Measurements from ENCODE around the gene LMO1.

LMO1 gene

DNA sequence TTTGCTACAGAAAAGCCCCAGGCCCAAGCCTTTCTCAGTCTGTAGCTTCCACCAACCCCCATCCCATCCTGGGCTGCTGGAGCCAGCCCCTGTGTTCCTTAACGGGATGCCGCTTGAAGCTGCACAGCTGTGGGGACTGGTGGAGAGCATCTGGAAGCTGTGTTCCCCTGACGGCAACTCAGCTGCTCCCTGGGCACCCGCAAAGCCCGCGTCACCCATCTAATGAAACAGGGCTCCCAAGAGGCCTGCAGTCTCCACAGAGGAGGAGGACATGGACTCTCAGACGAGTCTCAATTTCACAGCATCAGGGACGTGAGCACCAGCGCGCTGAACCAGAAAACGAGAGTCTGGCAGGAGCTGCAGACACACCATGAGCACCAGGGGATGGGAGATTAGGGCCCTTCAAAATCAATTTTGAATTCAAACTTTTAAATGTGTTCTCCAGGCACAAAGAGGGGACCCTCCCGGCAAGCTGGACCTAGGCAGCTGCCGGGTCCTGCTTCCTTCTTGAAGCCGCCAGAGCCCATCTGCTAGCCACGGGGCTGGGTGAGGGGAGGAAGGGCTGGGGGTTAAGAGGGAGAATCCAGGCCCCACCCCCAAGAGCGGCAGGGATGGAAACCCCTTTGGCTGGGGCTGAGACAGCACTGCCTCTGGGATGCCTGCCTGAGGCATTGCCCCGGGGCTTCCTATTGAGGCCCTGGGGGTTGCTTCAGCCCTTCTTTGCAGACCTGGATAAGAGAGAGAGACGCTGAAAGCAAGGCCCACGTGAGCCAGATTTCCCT is 21.0 kb downstream of the LMO1 start:
- DNase-seq = no peak

DNA sequence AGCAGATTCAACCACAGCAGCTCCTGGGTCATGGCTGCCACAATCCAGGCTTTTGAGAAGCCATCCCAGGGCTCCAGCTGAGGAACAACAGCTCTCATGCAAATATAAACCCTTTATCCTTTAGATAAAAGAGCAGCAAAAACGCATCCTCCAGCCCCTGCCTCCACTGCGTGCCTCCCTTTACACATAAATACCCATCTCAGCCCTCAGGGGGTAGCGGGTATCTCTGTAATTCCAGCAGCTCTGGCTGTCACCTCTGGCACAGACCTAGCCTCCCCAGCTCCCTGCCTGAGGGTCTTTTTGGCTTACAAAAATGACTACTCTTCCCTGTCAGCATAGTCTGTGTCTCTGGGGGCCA is 21.6 kb downstream of the LMO1 start:
- no peak for DNase-seq

DNA sequence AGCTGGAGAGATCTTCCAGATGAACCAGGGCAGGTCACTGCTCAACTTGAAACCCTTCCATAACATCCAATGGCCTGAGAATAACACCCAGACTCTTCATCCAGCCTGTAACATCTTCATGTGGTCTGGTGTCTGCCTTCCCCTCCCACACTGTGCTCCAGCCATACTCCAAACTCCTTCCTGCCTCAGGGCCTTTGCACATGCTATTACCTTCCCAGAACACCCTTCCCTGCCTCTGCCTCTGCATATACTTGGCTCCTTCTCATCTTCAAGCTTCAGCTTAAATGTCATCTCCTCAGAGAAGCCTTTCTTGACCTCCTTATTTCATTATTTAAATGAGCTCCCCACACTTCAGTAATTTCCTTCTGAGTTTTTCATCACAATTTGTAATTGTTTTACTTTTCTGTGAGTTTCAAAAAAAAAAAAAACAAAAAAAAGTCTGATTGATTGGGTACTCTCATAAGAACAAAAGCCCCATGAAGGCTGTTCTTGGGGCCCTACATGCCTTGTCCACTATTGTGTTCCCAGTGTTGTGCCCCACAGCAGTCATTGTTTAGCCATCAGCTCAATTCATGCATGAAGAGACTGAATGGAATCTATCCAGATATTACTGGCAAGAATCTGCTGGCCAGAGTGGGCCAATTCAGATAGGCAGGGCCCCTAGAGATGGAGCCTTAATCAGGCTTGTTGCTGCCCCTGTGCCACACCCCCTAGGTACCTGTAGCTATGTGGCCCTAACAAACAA is 22.1 kb downstream of the LMO1 start:
- no peak for DNase-seq

DNA sequence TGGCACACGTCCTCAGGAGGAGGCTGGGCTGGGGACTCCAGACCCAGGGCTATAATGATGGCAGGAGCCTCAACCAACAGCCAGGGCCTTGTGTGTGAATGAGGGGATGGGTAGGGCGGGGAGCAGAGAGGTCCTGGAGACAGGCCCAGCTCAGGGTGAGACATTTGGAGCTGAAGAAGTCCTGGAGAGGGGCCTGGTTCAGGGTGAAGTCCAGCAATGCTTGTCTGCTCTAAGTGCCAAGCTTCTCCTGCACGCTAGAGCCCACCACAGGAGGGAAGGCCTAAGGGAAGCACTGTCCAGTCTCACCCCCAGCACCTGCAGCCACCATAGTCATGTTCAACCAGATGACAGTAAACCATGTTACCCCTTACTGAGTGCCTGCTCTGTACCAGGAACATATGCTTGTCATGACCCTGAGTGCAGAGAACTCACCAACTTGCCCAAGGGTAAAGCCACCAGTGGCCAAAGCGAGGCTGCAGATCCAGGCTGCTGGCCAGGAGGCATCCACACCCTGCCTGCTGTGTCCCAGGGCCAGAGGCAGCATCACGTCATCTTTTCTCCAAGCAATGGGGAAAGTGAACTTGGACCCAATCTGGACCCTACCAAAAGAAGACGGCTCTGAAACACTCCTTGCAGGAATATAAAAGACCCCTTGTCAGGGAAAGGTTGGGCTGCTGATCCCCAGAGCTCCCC is 24.0 kb downstream of the LMO1 start:
- no peak for DNase-seq

DNA sequence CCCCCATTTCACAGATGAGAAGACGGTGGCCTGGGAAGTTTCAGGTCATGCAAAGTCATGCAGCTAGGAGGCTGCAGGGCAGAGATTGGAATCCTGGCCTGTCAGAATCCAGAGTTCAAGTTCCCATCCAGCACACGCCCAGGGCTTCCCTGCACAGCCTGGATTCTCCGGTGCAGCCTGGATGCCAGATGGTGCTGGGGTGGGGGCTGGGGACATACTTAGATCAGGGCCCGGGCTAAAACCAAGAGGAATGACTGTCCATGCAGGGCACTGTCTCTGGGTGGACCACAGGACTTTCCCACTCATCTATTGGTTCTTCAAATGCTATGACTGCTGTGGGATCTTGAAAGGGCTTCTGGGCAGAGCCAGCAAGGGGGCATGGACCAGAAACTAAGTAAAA is 24.6 kb downstream of the LMO1 start:
- no peak for DNase-seq

DNA sequence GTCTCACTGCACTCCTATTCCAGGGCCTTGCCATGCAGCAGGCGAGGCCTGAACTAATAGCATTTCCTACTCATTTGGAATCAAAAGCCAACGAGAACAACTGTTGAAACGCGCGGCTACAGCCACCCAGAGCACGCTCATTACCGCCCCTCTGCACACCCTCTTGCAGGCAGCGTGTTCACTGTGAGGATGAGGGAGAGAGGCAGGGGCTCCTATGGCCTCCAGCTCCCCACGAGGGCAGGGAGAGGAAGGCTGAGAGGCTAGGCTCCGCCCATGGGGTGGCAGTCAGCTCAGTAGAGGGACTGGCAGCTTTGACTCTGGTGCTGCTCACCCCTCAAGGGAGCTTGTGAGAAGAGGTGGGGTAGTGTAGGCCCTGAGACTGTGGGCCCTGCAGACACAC is 26.2 kb downstream of the LMO1 start:
- DNase-seq = no peak

GRCh38 chr11:8235925-8236324 is 27.8 kb downstream of the LMO1 start:
- DNase-seq = no peak

DNA sequence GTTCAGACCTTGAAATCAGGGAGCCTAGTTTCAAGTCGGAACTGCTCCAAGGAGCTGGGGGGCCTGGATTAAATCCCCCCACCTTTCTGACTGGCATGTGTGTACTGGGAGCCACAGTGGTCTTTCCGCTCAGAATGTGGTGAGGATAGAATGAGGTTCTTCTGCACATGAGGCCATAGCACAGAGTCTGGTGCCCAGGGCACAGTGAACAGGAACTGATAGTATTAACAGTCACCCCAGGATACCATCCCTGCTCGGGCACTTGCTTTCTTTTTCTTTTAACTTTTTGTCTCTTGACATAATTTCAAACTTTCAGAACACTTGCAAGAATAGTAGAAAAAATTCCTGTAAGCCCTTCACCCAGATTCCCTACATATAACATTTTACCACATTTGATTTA is 28.8 kb downstream of the LMO1 start:
- DNase-seq = no peak

DNA sequence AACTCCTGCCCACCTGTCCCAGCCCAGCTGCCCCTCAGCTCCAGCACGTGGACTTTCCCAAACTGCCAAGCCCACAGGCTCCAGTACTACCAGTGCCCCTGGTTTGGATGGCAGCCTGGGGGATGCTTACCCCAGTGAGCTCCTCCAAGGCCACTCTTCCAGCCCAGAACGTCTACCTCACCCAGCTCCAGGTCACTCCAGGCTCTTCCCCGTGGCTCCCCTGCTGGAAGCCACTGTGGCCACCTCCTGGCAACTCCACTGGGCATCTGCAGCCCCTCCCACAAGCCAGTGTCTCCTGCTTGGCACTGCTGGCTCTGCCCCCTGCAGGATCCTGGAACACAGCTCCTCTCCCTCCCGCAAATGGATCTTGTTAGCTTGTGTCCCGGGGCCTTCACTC is 29.3 kb downstream of the LMO1 start:
- no peak for DNase-seq

GRCh38 chr11:8233691-8234424 is 29.8 kb downstream of the LMO1 start:
- no peak for DNase-seq

DNA sequence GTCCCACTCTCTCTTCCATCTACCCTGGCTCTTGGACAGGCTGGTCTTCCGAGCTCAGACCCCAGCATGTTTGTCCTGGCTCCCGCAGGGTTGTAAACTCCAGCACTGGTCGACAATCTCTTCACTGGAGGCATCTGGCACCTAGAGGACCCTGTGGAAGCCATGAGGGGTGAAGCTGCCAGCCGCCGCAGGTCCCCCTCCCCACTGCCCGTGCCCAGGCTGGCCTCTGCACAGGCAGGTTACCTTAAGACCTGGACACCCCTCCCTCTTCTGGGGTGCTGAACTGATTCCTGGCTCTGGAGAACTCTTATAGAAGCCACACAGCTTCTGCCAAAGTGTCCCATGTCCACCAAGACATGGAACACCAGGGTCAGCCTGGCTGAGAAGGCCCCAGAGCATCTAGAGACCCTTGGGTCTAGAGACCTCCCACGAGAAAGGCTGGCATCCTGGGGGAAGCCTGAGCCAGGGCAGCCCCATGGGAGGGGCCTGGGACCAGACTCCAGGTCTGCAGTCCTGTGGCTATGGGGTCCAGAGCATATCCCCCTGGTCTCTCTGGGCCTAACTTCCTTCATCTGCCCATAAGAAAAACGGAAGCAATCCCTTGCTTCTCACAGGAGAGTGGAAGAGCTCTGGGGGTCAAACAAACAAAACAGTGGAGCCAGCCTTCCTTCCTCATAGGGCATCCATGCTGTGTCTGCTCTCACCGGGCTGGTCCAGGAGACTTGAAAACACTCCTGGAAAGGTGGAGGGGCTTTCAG is 30.6 kb downstream of the LMO1 start:
- DNase-seq = no peak

DNA sequence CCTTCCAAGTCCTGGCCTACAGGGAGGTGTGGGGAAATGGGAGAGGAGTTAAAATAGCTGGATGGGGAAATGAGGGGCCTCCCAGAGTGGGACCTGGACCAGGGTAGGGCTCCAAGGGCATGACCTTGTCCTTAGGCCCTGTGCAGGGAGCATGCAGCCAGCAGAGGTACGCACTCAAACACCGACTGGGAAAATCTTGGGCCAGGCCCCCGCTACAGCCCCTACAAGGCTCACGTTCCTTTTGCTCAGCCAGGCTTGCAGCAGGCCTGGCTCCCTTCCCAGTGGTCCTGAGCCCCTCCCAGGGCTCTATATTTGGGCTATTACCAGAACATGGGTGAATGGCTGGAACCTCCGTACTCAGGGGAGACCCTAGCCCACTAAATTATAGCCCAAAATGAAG is 31.3 kb downstream of the LMO1 start:
- no peak for DNase-seq

GRCh38 chr11:8231979-8232378 is 31.7 kb downstream of the LMO1 start:
- no peak for DNase-seq

DNA sequence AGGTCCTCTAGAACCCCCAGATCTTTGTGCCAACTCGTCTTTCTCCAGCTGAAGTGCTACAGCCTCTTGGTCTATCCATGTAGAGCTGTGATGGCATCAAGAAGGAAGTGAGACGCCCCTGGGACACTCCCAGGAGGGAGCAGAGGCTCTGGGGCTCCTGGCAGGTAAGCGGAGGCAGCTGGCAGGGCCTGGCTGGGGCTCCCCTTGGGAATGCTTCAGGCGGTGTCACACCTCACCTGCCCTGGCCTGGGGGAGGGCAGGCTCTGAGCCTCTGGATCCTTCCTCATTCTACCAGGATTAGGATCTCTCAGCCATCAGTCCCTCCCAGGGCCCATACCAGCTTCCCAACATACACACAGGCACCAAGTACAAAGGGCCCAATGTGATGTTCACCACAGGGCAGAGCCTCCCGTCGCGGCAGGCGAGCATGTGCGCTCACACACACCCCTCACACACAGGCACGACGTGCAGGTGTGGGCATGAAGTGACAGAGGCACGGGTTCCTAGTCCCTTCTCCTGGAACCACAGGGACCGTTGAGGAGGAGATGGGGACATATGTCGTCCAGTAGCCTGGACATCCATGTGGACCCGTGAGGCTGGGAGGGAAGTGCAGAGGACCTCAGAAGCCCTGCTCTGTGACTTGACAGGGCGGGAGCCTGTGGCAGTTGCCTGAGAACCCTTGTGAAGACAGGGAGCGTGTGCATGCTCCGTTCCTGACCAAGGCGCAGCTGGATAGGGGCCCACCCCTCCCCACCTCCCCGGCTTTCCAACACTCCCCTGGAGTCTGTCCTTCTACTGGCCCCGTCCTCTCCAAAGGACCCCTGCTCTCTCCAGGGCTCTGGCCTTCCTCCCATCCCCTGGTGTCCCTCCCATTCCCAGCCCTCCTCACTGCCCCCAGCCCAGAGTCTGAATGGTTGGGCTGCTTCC is 32.5 kb downstream of the LMO1 start:
- no peak for DNase-seq

DNA sequence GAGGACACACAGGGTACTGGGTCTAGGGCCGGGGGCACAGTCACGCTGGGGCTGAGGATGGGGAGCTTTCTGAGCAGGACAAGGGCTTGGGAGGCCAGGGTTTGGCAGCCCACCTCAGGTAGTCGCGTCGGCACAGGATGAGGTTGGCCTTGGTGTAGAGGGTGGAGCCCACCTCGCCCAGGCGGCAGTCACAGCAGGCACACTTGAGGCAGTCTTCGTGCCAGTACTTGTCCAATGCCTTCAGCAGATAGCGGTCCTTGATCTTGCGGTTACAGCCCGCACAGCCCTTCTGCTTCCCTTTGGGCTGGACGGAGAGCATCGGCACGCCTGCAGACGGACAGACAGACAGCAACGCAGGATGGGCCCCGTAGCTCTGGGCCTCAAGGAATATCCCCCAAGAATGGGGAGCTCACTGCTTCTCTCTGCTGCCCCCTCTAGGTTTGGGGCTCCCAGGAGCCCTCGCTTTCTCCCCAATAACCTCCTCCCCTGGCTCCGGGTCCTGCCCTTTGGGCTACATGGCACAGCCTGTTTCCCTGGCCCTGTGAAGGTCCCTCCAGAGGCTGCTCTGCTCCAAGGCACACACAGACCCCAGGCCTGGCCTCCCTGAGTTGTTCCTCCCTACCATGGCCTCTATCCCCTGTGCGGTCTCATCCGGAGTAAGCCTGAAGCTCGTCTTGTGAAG is 33.4 kb downstream of the LMO1 start:
- DNase-seq = no peak

- DNase-seq = no peak
Measured at GRCh38 chr11:8229299-8230177, 34.1 kb downstream of the LMO1 start.

DNA sequence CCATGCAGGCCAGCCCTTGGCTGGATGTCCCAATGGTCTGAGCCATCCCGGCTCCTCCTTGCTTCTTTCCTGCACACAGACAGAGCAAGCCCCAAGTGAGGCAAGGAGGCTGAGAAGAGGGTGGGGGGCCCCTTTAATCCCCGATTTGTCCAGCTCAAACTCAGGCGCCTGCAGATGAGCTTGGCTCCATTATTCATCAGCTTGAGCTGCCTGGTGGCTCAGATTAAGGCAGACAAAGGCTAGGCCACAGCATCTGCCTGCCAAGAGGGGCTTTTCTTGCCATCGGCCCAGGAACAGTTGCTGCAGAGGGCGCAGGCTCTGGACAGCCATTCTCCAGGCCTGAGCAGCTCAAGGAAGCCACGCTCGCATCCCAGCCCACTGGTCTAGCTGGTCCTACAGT is 35.4 kb downstream of the LMO1 start:
- no peak for DNase-seq

GRCh38 chr11:8227156-8228152 is 36.2 kb downstream of the LMO1 start:
- no peak for DNase-seq
